OCI-LY1 (cell line): ENCODE measurements around the gene CHMP6.

ENCODE experiments used
- H2AFZ ChIP-seq: fragments of 200-600 bp; sonication (generic), shearing (Covaris generic); 2 replicates; pipeline ENCODE4 v1.6.0; 2014; ENCODE audit warnings: antibody characterized with exemption, mild to moderate bottlenecking, low read length
- H3F3A ChIP-seq: fragments of 200-600 bp; sonication (generic), shearing (Covaris generic); 2 replicates; pipeline ENCODE4 v1.6.0; 2014; ENCODE audit warnings: mild to moderate bottlenecking, antibody characterized with exemption, low read length, moderate library complexity; ENCODE audit not compliant: insufficient read depth
- H3K27ac ChIP-seq: fragments of 200-600 bp; sonication (generic); 2 replicates; pipeline ENCODE4 v1.5.1; 2014; ENCODE audit warnings: low read length, mixed run types, mild to moderate bottlenecking, low read depth; ENCODE audit not compliant: poor library complexity, severe bottlenecking
- H3K27me3 ChIP-seq: fragments of 200-600 bp; sonication (generic); 2 replicates; pipeline ENCODE4 v1.6.0; 2014; ENCODE audit warnings: antibody characterized with exemption, mild to moderate bottlenecking, low read length, moderate library complexity; ENCODE audit not compliant: insufficient read depth
- H3K36me3 ChIP-seq: fragments of 200-600 bp; sonication (generic); 2 replicates; pipeline ENCODE4 v1.6.1; 2014; ENCODE audit warnings: mild to moderate bottlenecking, antibody characterized with exemption, low read length, moderate library complexity, mixed read lengths; ENCODE audit not compliant: insufficient read depth
- H3K4me1 ChIP-seq: fragments of 200-600 bp; sonication (generic); 2 replicates; pipeline ENCODE4 v1.5.1; 2014; ENCODE audit warnings: mild to moderate bottlenecking, low read length, moderate library complexity; ENCODE audit not compliant: insufficient read depth, severe bottlenecking
- H3K4me2 ChIP-seq: fragments of 200-600 bp; sonication (generic), shearing (Covaris generic); 2 replicates; pipeline ENCODE4 v1.6.1; 2014; ENCODE audit warnings: low read length
- H3K4me3 ChIP-seq: fragments of 200-600 bp; sonication (generic); 2 replicates; pipeline ENCODE4 v1.5.1; 2014; ENCODE audit warnings: low read length, low read depth, mild to moderate bottlenecking, mixed read lengths; ENCODE audit not compliant: poor library complexity, severe bottlenecking
- H3K79me2 ChIP-seq: fragments of 200-600 bp; shearing (Covaris generic); 2 replicates; pipeline ENCODE4 v1.6.1; 2016; ENCODE audit warnings: mixed run types, low read length, mixed read lengths; ENCODE audit not compliant: insufficient read depth
- H3K9ac ChIP-seq: fragments of 200-600 bp; sonication (generic), shearing (Covaris generic); 2 replicates; pipeline ENCODE4 v1.6.1; 2014; ENCODE audit warnings: mild to moderate bottlenecking, low read length, mixed read lengths
- H3K9me2 ChIP-seq: fragments of 200-600 bp; sonication (generic), shearing (Covaris generic); 2 replicates; pipeline ENCODE4 v1.6.1; 2014; ENCODE audit warnings: low read depth, mild to moderate bottlenecking, low read length, mixed read lengths
- H3K9me3 ChIP-seq: fragments of 200-600 bp; shearing (Covaris generic); 2 replicates; pipeline ENCODE4 v1.6.1; 2014; ENCODE audit warnings: low read length, mixed read lengths
- H4K20me1 ChIP-seq: fragments of 200-600 bp; sonication (generic), shearing (Covaris generic); 2 replicates; pipeline ENCODE4 v1.6.0; 2016; ENCODE audit warnings: mild to moderate bottlenecking, low read length; ENCODE audit not compliant: insufficient read depth
- EZH2 ChIP-seq: fragments of 200-600 bp; sonication (generic), shearing (Covaris generic); IDR thresholded peaks from 2 replicates; pipeline ENCODE4 v1.8.0; 2017; ENCODE audit warnings: borderline replicate concordance, mixed run types, mild to moderate bottlenecking, antibody characterized with exemption, low read length, moderate library complexity, mixed read lengths
- TF ChIP-seq, protein P1 (sequence below): fragments of 200-600 bp; sonication (generic), shearing (Covaris generic); IDR thresholded peaks from 2 replicates; pipeline ENCODE4 v1.5.1; 2017; ENCODE audit warnings: mild to moderate bottlenecking, antibody characterized with exemption, low read length, moderate library complexity, mixed read lengths

CHMP6 gene

DNA sequence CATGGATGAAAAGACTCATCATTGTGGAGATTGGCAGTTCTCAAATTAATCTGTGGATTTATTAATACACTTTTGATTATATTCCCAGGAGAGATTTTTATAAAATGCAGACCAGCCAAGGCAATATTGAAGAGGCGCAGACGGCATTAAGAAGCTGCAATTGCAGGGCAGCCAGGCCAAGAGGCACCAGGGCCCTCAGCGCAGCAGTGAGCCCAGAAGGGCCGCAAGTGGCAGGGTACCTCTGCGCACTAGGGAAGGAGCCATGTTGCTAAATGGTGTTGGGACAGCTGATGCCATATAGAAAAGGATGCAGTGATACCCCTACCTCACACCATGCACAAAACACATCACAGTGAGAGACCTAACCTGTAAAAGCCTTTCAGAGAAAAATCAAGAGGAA, 36.6 kb upstream of the CHMP6 start:
- H3K9me2 ChIP-seq: no peaks in the 10 kb centered on the region
- H3K36me3 ChIP-seq: peaks cover 75% of the 10 kb centered on the region
- H2AFZ ChIP-seq: no peak overlapping the region
- no peak overlapping the region for H3K9ac ChIP-seq
- H4K20me1 ChIP-seq: no peaks in the 10 kb centered on the region
- no peaks in the 10 kb centered on the region for H3K4me1 ChIP-seq
- H3K4me3 ChIP-seq: no peak overlapping the region
- no peak overlapping the region for H3K4me2 ChIP-seq
- H3K27me3 ChIP-seq: no peaks in the 10 kb centered on the region
- no peak for TF ChIP-seq EZH2
- H3K79me2 ChIP-seq: no peaks in the 10 kb centered on the region
- H3F3A ChIP-seq: no peaks in the 10 kb centered on the region
- no peaks in the 10 kb centered on the region for H3K9me3 ChIP-seq
- H3K27ac ChIP-seq: no peak overlapping the region

DNA sequence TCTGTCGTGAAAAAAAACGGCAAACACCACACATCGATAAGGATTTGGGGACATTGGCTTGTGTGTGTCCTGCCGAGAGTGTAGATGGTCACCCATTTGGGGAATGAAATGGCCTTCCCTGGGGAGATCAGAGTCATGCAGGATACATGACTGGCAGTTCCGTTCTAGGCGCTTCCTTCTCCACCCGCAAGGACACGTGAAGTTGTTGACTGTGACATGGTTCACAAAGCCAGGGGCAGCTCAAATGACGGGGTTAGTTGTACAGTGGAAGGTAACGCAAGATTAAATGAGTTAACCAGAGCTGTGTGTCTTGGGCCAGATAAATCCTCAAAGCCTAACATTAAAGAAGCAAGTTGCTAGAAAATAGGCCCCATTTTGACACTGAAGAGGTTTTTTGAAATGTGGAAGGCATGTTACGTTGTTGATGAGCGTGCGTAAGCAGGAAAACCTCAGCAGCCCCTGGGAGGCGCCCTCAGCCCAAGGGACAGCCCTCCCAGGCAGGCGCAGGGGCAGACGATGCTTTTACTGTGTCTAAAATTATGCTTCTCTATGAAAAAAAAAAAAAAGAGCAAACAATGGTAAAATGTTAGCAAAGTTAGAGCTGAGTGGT, 35.9 kb upstream of the CHMP6 start:
- H3F3A ChIP-seq: no peaks in the 10 kb centered on the region
- no peaks in the 10 kb centered on the region for H3K4me1 ChIP-seq
- TF ChIP-seq, protein P1, sequence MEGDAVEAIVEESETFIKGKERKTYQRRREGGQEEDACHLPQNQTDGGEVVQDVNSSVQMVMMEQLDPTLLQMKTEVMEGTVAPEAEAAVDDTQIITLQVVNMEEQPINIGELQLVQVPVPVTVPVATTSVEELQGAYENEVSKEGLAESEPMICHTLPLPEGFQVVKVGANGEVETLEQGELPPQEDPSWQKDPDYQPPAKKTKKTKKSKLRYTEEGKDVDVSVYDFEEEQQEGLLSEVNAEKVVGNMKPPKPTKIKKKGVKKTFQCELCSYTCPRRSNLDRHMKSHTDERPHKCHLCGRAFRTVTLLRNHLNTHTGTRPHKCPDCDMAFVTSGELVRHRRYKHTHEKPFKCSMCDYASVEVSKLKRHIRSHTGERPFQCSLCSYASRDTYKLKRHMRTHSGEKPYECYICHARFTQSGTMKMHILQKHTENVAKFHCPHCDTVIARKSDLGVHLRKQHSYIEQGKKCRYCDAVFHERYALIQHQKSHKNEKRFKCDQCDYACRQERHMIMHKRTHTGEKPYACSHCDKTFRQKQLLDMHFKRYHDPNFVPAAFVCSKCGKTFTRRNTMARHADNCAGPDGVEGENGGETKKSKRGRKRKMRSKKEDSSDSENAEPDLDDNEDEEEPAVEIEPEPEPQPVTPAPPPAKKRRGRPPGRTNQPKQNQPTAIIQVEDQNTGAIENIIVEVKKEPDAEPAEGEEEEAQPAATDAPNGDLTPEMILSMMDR: 0 out of 2 replicates have a peak, but pooled peaks have one; percentile 17
- TF ChIP-seq EZH2: no peak
- H3K9me2 ChIP-seq: no peaks in the 10 kb centered on the region
- no peaks in the 10 kb centered on the region for H4K20me1 ChIP-seq
- H3K9me3 ChIP-seq: no peaks in the 10 kb centered on the region
- H3K4me3 ChIP-seq: no peak overlapping the region
- no peaks in the 10 kb centered on the region for H3K79me2 ChIP-seq
- H2AFZ ChIP-seq: no peak overlapping the region
- H3K9ac ChIP-seq: no peak overlapping the region
- peaks cover 75% of the 10 kb centered on the region for H3K36me3 ChIP-seq
- H3K27ac ChIP-seq: peak overlapping the region; percentile 49
- H3K27me3 ChIP-seq: no peaks in the 10 kb centered on the region
- no peak overlapping the region for H3K4me2 ChIP-seq

DNA sequence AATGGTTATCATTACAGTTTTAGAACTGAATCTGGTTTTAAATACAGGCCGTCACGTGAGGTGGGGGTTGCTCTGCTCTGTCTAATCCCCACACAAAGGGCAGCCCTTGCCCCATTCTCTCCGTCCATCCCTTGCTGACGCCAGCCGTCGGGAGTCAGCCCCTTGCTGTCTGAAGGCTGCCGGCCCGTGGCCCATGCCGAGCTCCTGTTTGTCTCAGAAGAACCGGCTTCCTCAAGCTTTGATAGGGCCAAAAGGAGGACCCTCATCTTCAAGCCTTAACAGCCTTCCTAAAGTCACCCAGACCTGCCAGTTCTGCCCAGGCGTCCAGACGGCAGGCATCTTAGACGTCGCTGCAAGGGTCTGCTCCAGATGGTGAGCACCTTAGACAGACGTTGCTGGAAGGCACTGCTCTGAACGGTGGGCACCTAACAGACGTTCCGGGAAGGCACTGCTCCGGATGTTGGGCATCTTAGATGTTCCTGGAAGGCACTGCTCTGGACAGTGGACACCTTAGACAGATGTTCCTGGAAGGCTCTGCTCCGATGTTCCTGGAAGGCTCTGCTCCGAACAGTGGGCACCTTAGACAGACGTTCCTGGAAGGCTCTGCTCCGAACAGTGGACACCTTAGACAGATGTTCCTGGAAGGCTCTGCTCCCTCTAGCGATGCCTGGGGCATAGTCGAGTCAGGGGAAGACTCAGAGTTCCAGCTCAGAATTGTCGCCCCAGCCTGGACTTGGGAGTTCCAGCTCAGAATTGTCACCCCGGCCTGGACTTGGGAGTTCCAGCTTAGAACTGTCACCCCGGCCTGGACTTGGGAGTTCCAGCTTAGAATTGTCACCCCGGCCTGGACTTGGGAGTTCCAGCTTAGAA, 35.1 kb upstream of the CHMP6 start:
- Histone ChIP-seq H3K4me1 (no peaks in the 10 kb centered on the region), H3K4me3 (no peak overlapping the region), H3K9me2 (no peaks in the 10 kb centered on the region), H4K20me1 (no peaks in the 10 kb centered on the region), H3F3A (no peaks in the 10 kb centered on the region), H3K9me3 (no peaks in the 10 kb centered on the region), H3K79me2 (no peaks in the 10 kb centered on the region), H3K27ac (no peak overlapping the region), H2AFZ (no peak overlapping the region), H3K4me2 (no peak overlapping the region), H3K9ac (no peak overlapping the region), H3K36me3 (peaks cover 75% of the 10 kb centered on the region), H3K27me3 (no peaks in the 10 kb centered on the region)
- TF ChIP-seq EZH2: no peak
- TF ChIP-seq, protein P1: no peak
